Progenitor cell of endocrine pancreas (in vitro differentiated cells): ENCODE measurements around the gene CCDC102A. TPM values are rescaled to one million over a fixed set of nuclear protein-coding genes. Genes with fewer than 3 reads are reported as not detected.
A peak's percentile ranks its signal among the peaks of the same experiment; 100 is the strongest.

Experiments used
- DNase-seq: peaks from one replicate; pipeline ENCODE4 v3.0.0; 2021; ENCODE audit warnings: low spot score; ENCODE audit not compliant: unreplicated experiment
- H3K27ac Mint-ChIP-seq: 2 replicates; pipeline ENCODE4 v1.8.0; 2021; ENCODE audit warnings: mild to moderate bottlenecking, moderate library complexity, mixed read lengths
- H3K27me3 Mint-ChIP-seq: 2 replicates; pipeline ENCODE4 v1.8.0; 2021; ENCODE audit warnings: mixed read lengths
- H3K36me3 Mint-ChIP-seq: 2 replicates; pipeline ENCODE4 v1.8.0; 2022; ENCODE audit warnings: mixed read lengths; ENCODE audit not compliant: insufficient read depth
- H3K4me1 Mint-ChIP-seq: 2 replicates; pipeline ENCODE4 v1.8.0; 2021; ENCODE audit warnings: low read depth, mixed read lengths
- H3K4me3 Mint-ChIP-seq: 2 replicates; pipeline ENCODE4 v1.8.0; 2021; ENCODE audit warnings: low read depth, mild to moderate bottlenecking, moderate library complexity, mixed read lengths
- H3K9me3 Mint-ChIP-seq: 2 replicates; pipeline ENCODE4 v1.8.0; 2021; ENCODE audit warnings: low read depth, mixed read lengths
- CTCF ChIP-seq: fragments of 200-600 bp; sonication (generic); IDR thresholded peaks from one replicate; pipeline ENCODE4 v1.5.0; 2021; ENCODE audit warnings: antibody characterized with exemption, mild to moderate bottlenecking; ENCODE audit not compliant: unreplicated experiment
- long read RNA-seq: library from polyadenylated mRNA; unstranded; transcript quantifications from one replicate; pipeline ENCODE4 v2.0.0, GENCODE V29; 2020
- total RNA-seq: library from RNA; stranded (reverse); gene quantifications from 2 replicates; pipeline ENCODE4 v1.2.1, GENCODE V29; 2021

Gene CCDC102A
- 15.6 and 16.9 TPM in 2 replicates for total RNA-seq
- long read RNA-seq, result 0 reads

GRCh38 chr16:57536306-57537193 lies at the start of gene CCDC102A:
TSS of gene CCDC102A (minus strand) at chr16:57536571. CDS start at chr16:57529177, 7,394 bp downstream.
- TF ChIP-seq CTCF, result no peak
- H3K27ac Mint-ChIP-seq, result peak within 1 kb of the TSS; percentile 93
- H3K4me3 Mint-ChIP-seq, result peak within 1 kb of the TSS; percentile 83
- H3K27me3 Mint-ChIP-seq, result peaks cover 17% of the 10 kb centered on the region
- no peaks in the 10 kb centered on the region for H3K9me3 Mint-ChIP-seq
- H3K36me3 Mint-ChIP-seq, result peaks cover 1% of the 10 kb centered on the region
- peaks cover 7% of the 10 kb centered on the region for H3K4me1 Mint-ChIP-seq
- no peak for DNase-seq

- no peaks in the 10 kb centered on the region for H3K36me3 Mint-ChIP-seq
- DNase-seq, result no peak
- H3K4me1 Mint-ChIP-seq, result no peaks in the 10 kb centered on the region
- H3K27me3 Mint-ChIP-seq, result peaks cover 14% of the 10 kb centered on the region
- H3K4me3 Mint-ChIP-seq, result no peak overlapping the region
- H3K27ac Mint-ChIP-seq, result no peak overlapping the region
- no peaks in the 10 kb centered on the region for H3K9me3 Mint-ChIP-seq
- TF ChIP-seq CTCF, result no peak
Observed at GRCh38 chr16:57585051-57585687, 48.8 kb upstream of the CCDC102A start.

DNA sequence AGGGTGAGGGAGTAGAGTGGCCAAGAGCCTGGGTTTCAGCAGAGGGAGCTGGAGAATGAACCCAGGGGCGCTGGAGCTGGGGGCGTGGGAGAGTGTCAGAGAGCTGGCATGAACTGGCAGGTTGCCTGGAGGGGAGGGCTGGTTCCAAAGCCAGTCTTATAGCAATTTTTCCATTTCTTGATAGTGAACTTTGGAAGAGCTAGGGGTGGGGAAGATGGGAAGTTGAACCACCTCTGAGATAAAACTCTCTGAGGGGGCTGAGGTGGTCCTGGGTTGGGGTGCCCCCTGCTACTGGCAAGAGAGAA lies 42.9 kb upstream of the CCDC102A start:
- Mint-ChIP-seq H3K36me3 (no peaks in the 10 kb centered on the region), H3K27me3 (peaks cover 14% of the 10 kb centered on the region), H3K27ac (no peak overlapping the region), H3K9me3 (no peaks in the 10 kb centered on the region), H3K4me1 (no peaks in the 10 kb centered on the region), H3K4me3 (no peak overlapping the region)
- TF ChIP-seq CTCF, result no peak
- no peak for DNase-seq

DNA sequence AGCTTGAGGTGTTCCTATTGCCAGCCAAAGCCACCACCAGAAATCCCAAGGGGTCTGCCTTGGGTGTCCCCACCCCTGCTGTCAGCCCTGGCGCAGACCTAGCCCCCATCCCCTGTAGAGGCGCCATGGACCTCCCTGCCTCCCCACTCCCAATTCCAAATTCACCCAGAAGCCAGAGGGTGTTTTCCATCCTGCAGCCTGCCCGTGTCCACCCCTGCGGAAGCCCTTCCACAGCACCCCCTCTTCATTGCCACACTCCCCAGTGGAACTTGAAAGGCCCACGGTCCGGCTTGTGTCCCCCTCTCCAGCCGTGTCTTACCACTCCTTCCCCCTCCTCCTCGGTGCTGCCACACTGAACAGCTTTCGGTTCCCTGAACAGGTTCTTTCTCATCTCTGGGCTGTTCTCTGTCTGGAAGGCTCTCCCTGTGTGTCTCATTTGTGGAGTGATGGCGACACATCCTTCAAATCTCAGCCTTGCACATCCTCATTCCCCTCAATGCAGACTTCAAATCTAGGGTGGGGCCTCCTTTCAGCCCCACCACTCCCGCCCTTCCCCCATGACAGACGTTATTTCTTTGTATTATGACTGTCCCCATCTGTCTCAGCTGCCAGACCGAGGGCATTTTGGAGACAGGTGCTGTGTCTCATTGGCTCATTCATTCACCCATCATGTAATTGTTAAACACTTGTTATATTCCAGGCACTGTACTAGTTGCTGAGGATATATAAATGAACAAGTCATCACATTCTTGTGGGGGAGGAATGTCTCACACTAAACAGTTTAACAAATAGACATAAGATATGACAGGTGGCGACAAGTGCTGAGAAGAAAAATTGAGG lies 42.4 kb upstream of the CCDC102A start:
- Mint-ChIP-seq H3K27ac (no peak overlapping the region), H3K4me1 (no peaks in the 10 kb centered on the region), H3K36me3 (no peaks in the 10 kb centered on the region), H3K9me3 (no peaks in the 10 kb centered on the region), H3K27me3 (peaks cover 10% of the 10 kb centered on the region), H3K4me3 (no peak overlapping the region)
- DNase-seq, result no peak
- TF ChIP-seq CTCF, result no peak

GRCh38 chr16:57577691-57578224 lies 41.4 kb upstream of the CCDC102A start:
- H3K4me1 Mint-ChIP-seq, result no peaks in the 10 kb centered on the region
- DNase-seq, result no peak
- peaks cover 10% of the 10 kb centered on the region for H3K27me3 Mint-ChIP-seq
- no peaks in the 10 kb centered on the region for H3K36me3 Mint-ChIP-seq
- TF ChIP-seq CTCF, result no peak
- H3K9me3 Mint-ChIP-seq, result no peaks in the 10 kb centered on the region
- H3K4me3 Mint-ChIP-seq, result no peak overlapping the region
- no peak overlapping the region for H3K27ac Mint-ChIP-seq
